ENCODE measurements around the gene IL21R. TPM values are rescaled to one million over a fixed set of nuclear protein-coding genes. Genes with fewer than 3 reads are reported as not detected.

Gene IL21R
- total RNA-seq, 4 donors from 2014 or later: 0.08 to 1.2 (median 0.23) TPM

DNA sequence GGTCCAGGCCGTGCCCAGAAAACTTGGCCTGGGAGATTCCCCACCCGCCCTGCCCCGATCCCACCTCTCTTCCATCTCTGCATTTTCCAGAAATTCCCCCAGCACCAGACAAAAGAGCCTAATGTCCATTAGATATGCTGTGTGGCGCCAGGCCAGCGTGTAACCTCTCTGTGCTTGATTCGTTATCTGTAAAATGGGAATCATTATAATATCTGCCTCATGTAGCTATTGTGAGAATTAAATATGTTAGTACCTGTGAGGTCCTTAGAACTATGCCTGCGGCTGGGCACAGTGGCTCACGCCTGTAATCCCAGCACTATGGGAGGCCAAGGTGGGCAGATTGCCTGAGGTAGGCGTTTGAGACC lies 33.6 kb upstream of the IL21R start:
- no peak overlapping the region for H3K27ac ChIP-seq
- H3K9me3 ChIP-seq: no peaks in the 10 kb centered on the region
- no peak for DNase-seq (ENCODE audit: low spot score in 2 of 2)
- WGBS: 51% methylated on average over 9 of the region's 9 CpGs
- no peak overlapping the region for H3K4me3 ChIP-seq
- TF ChIP-seq, protein P1, sequence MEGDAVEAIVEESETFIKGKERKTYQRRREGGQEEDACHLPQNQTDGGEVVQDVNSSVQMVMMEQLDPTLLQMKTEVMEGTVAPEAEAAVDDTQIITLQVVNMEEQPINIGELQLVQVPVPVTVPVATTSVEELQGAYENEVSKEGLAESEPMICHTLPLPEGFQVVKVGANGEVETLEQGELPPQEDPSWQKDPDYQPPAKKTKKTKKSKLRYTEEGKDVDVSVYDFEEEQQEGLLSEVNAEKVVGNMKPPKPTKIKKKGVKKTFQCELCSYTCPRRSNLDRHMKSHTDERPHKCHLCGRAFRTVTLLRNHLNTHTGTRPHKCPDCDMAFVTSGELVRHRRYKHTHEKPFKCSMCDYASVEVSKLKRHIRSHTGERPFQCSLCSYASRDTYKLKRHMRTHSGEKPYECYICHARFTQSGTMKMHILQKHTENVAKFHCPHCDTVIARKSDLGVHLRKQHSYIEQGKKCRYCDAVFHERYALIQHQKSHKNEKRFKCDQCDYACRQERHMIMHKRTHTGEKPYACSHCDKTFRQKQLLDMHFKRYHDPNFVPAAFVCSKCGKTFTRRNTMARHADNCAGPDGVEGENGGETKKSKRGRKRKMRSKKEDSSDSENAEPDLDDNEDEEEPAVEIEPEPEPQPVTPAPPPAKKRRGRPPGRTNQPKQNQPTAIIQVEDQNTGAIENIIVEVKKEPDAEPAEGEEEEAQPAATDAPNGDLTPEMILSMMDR (IDR thresholded peaks at IDR 0.05): no peak
- TF ChIP-seq EP300 (IDR thresholded peaks at IDR 0.05): no peak
- no peak for TF ChIP-seq POLR2AphosphoS5 (IDR thresholded peaks at IDR 0.05)
- TF ChIP-seq POLR2A (IDR thresholded peaks at IDR 0.05): no peak
- no peaks in the 10 kb centered on the region for H3K27me3 ChIP-seq
- peaks cover 19% of the 10 kb centered on the region for H3K4me1 ChIP-seq
- H3K36me3 ChIP-seq: peaks cover 2% of the 10 kb centered on the region

DNA sequence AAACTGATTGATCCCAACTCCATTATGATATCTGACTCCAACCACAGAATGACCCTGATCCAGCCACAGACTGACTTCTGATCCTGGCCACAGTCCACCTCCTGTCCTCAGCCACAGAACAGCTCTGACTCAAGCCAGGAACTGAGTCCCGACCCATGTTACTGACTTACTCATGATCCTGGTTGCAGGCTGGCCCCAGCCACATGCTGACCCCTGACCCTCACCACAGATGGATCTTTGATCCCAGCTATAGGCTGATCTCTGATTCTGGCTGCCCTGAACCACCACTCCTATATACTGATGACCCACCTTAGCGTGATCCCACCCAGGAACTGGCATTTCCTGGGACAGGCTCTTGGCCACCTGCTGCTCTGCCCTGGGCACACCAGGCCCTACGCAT lies 32.2 kb upstream of the IL21R start:
- TF ChIP-seq, protein P1 (IDR thresholded peaks at IDR 0.05): no peak
- no peak for TF ChIP-seq POLR2AphosphoS5 (IDR thresholded peaks at IDR 0.05)
- TF ChIP-seq POLR2A (IDR thresholded peaks at IDR 0.05): no peak
- TF ChIP-seq EP300 (IDR thresholded peaks at IDR 0.05): no peak
- Histone ChIP-seq H3K27me3 (no peaks in the 10 kb centered on the region), H3K27ac (no peak overlapping the region), H3K4me1 (peaks cover 19% of the 10 kb centered on the region), H3K9me3 (no peaks in the 10 kb centered on the region), H3K36me3 (no peaks in the 10 kb centered on the region), H3K4me3 (no peak overlapping the region)
- no peak for DNase-seq (ENCODE audit: low spot score in 2 of 2)
- WGBS: 92% methylated on average over 3 of the region's 3 CpGs

DNA sequence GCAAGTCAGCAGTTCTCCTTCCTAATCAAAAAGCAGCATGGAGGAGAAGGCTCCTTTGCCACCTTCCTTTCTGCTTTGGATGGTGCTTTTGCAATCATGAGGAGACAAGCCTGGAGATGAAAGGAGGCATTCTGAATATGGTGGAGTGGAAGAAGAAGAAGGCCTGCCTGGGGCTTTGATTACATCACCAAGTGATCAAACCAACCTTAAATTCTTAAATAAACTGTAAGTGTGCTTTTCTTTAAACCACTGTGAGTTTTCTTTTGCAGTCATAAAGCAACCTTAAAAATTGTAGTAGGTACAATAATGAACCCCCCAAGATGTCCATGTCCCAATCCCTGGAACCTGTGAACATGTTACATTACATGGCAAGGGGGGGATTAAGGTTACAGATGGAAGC lies 31.7 kb upstream of the IL21R start:
- no peak for DNase-seq (ENCODE audit: low spot score in 2 of 2)
- Histone ChIP-seq H3K4me3 (no peak overlapping the region), H3K9me3 (no peaks in the 10 kb centered on the region), H3K27ac (no peak overlapping the region), H3K27me3 (no peaks in the 10 kb centered on the region), H3K36me3 (no peaks in the 10 kb centered on the region), H3K4me1 (peaks cover 19% of the 10 kb centered on the region)
- TF ChIP-seq POLR2A (IDR thresholded peaks at IDR 0.05) (no peak), EP300 (IDR thresholded peaks at IDR 0.05) (no peak), POLR2AphosphoS5 (IDR thresholded peaks at IDR 0.05) (no peak)
- TF ChIP-seq, protein P1 (IDR thresholded peaks at IDR 0.05): no peak

DNA sequence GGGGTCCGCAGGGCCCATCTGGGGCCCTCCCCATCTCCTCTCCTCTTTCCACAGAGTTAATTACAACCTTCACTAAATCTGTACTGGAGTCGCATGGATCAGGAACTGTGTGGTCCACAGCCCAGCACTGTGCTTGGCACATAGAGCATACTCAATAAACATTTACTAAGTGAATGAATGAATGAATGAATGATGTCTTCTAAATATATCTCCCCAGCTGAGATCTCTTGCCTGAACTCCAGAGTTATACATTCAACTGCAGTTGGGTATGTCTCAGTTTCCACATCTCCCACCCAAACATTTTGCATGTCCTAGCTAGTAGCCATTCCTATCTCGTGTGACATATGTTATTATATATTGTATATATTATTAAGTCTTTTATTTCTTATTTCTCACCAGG lies 28.7 kb upstream of the IL21R start:
- WGBS: 82% methylated on average over 3 of the region's 3 CpGs
- peaks cover 6% of the 10 kb centered on the region for H3K4me1 ChIP-seq
- no peaks in the 10 kb centered on the region for H3K9me3 ChIP-seq
- H3K27me3 ChIP-seq: no peaks in the 10 kb centered on the region
- H3K27ac ChIP-seq: no peak overlapping the region
- no peak for TF ChIP-seq POLR2A (IDR thresholded peaks at IDR 0.05)
- no peak for TF ChIP-seq POLR2AphosphoS5 (IDR thresholded peaks at IDR 0.05)
- TF ChIP-seq EP300 (IDR thresholded peaks at IDR 0.05): no peak
- TF ChIP-seq, protein P1 (IDR thresholded peaks at IDR 0.05): no peak
- no peak for DNase-seq (ENCODE audit: low spot score in 2 of 2)
- H3K4me3 ChIP-seq: no peak overlapping the region
- no peaks in the 10 kb centered on the region for H3K36me3 ChIP-seq

DNA sequence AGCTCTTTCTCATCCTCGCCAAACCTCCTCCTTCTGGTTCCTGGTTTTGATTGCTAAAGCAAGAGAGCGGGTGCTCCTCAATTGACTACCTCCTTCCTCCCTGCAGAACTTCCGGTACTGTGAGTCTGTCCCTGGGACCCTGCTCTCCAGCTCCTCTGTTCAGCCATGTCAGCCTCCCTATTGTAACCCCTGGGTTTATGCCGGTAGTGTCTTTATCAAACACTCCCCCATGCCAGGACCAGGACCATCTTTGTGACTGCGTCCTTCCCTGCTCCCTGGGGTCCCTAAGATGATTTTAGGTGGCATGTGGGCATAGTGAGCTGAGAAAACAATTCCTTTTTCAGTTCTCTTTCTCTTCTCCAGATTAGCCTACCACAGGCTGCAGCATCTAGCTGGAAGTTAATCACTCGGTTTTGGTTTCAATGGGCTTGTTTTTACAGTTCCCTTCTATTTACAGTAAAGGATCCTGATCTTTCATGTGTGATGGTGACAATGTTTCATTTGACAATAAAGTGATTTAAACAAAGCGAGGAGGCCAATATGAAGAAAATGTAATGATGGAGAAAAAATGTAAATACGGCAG lies 27.7 kb upstream of the IL21R start:
- no peak overlapping the region for H3K4me3 ChIP-seq
- TF ChIP-seq POLR2AphosphoS5 (IDR thresholded peaks at IDR 0.05): no peak
- TF ChIP-seq, protein P1 (IDR thresholded peaks at IDR 0.05): no peak
- TF ChIP-seq EP300 (IDR thresholded peaks at IDR 0.05): no peak
- H3K27me3 ChIP-seq: no peaks in the 10 kb centered on the region
- H3K27ac ChIP-seq: no peak overlapping the region
- no peaks in the 10 kb centered on the region for H3K9me3 ChIP-seq
- H3K4me1 ChIP-seq: peaks cover 5% of the 10 kb centered on the region
- H3K36me3 ChIP-seq: no peaks in the 10 kb centered on the region
- 81% methylated on average over 8 of the region's 8 CpGs for WGBS
- peak in 1 of 2 donors; percentile 38 for DNase-seq (ENCODE audit: low spot score in 2 of 2)

Data from suprapubic skin (tissue), 4 donors.